WERI-Rb-1 (cell line): ENCODE data around the gene SCLY.

Experiments
- DNase-seq: peaks from one replicate; pipeline ENCODE4 v3.0.0-alpha.2; 2020
- H3K27ac ChIP-seq: fragments of 250-450 bp; sonication (Bioruptor Pico); 2 replicates; pipeline ENCODE4 v1.5.1; 2020; ENCODE audit warnings: mild to moderate bottlenecking, moderate library complexity
- H3K27me3 ChIP-seq: fragments of 250-450 bp; sonication (Bioruptor Pico); 2 replicates; pipeline ENCODE4 v1.5.1; 2021; ENCODE audit warnings: mild to moderate bottlenecking, low read depth, moderate library complexity; ENCODE audit not compliant: insufficient read depth, severe bottlenecking
- H3K36me3 ChIP-seq: fragments of 250-450 bp; sonication (Bioruptor Pico); 2 replicates; pipeline ENCODE4 v1.5.1; 2020; ENCODE audit warnings: mild to moderate bottlenecking, moderate library complexity
- H3K4me3 ChIP-seq: 2 replicates; pipeline ENCODE4 v1.5.1; 2011; ENCODE audit warnings: low read depth, mild to moderate bottlenecking, control low read depth, low read length
- H3K9me3 ChIP-seq: fragments of 250-450 bp; sonication (Bioruptor Pico); 2 replicates; pipeline ENCODE4 v1.5.1; 2021; ENCODE audit warnings: mild to moderate bottlenecking, moderate library complexity; ENCODE audit not compliant: severe bottlenecking
- TF ChIP-seq, protein P1 (sequence below): IDR thresholded peaks from 2 replicates; pipeline ENCODE4 v1.5.1; 2011; ENCODE audit warnings: low read depth, mild to moderate bottlenecking, control low read depth, inconsistent platforms, low read length

SCLY gene

DNA sequence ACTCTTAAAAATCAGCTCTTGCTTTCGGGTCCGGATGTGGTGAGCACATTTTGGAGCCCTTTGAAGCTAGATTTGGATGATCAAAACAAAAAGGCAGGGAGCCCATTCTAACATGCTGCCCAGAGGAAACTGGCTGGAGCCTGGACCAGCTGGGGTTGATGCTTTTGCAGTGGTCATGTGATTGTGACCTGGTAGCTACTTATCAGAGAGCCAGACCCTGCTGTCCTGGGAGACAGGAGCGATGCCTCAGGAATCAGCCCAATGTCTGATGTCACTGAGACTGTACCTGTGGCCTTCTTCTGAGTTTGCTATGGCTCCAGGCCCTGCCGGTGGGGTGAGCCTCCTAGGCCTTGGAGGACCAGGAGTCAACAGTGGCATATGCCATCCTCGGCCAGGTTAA is 18.7 kb upstream of the SCLY start:
- no peak overlapping the region for H3K27ac ChIP-seq
- no peak overlapping the region for H3K4me3 ChIP-seq
- TF ChIP-seq, protein P1, sequence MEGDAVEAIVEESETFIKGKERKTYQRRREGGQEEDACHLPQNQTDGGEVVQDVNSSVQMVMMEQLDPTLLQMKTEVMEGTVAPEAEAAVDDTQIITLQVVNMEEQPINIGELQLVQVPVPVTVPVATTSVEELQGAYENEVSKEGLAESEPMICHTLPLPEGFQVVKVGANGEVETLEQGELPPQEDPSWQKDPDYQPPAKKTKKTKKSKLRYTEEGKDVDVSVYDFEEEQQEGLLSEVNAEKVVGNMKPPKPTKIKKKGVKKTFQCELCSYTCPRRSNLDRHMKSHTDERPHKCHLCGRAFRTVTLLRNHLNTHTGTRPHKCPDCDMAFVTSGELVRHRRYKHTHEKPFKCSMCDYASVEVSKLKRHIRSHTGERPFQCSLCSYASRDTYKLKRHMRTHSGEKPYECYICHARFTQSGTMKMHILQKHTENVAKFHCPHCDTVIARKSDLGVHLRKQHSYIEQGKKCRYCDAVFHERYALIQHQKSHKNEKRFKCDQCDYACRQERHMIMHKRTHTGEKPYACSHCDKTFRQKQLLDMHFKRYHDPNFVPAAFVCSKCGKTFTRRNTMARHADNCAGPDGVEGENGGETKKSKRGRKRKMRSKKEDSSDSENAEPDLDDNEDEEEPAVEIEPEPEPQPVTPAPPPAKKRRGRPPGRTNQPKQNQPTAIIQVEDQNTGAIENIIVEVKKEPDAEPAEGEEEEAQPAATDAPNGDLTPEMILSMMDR = no peak
- H3K9me3 ChIP-seq = no peaks in the 10 kb centered on the region
- no peak for DNase-seq
- no peaks in the 10 kb centered on the region for H3K27me3 ChIP-seq
- peaks cover 8% of the 10 kb centered on the region for H3K36me3 ChIP-seq

DNA sequence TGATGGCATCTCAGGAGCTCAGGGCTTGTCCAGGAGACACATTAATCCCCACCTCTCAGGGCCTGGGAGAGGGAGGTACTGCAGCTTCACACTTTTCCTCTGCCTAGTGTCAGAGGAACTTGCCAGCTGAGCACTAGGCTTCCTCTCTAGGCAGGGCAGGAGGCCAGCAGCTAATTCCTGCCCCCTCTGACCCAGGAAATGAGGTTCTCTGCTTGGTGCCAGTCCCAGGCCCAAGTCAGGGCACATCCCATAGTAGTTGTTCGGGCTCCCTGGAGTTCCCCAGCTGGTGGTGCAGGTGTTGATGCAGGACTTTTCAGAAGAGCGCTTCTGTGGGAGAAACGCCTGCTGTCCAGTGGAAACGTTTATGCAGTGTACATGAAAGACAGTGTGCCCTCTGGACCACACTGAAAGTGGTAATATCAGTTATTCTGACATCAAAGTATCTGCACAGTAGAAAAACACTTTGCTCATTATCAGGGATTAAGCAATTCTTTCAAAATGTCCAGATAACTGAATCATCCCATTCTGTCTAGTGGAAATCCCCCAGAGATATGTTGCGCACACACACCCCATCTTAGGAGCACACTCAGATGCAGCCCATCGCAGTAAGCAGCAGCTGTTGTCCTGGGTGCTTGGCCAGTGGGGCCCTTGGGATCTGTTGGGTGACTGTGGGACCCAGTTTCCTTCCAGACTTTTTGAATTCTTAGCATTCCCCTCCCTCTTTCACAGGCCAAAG is 17.8 kb upstream of the SCLY start:
- Histone ChIP-seq H3K27me3 (no peaks in the 10 kb centered on the region), H3K27ac (no peak overlapping the region), H3K4me3 (no peak overlapping the region), H3K9me3 (no peaks in the 10 kb centered on the region), H3K36me3 (peaks cover 5% of the 10 kb centered on the region)
- TF ChIP-seq, protein P1 = no peak
- no peak for DNase-seq

DNA sequence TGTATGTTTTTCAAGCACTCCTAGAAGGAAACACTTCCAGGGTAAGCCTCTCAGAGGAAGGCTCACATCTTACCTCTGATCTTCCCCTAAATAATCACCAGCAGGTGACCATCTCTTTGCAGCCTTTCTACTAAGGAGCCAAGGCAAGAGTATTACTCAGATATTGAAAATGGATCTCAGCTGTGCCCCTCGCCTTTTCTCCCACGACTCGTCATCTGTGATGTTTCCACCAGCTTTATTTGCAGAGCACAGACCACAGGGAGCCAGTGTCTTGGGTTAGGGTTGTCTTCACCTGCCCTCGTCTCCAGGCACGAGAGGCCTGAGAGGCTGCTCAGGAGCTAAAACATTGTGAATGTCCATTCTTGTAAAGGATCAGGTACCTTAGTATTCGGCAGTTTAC is 16.9 kb upstream of the SCLY start:
- H3K27ac ChIP-seq = no peak overlapping the region
- H3K27me3 ChIP-seq = no peaks in the 10 kb centered on the region
- H3K36me3 ChIP-seq = no peaks in the 10 kb centered on the region; the same call in none of the 2 replicates
- TF ChIP-seq, protein P1 = no peak
- no peak for DNase-seq
- peaks cover under 1% of the 10 kb centered on the region for H3K9me3 ChIP-seq
- no peak overlapping the region for H3K4me3 ChIP-seq

DNA sequence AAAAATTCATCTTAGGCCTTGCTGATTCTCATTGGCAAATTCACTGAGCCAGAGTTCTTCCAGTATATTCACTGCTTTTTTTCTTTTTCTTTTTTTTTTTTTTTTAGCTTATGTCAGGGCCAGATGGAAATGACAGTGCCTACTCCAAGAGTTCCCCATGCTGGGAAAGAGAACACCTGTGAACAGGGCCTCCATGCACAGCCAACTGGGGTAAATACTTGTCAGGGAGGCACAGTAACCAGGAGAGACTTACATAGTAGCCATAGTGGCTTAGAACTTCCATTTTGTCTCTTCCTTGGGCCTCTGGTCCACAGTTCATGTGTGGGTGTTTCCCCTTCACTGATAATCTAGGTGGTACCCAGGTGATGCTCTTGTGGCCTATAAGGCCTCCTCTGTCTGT is 15.2 kb upstream of the SCLY start:
- Histone ChIP-seq H3K27ac (no peak overlapping the region), H3K4me3 (no peak overlapping the region), H3K9me3 (peaks cover 3% of the 10 kb centered on the region), H3K27me3 (no peaks in the 10 kb centered on the region), H3K36me3 (no peaks in the 10 kb centered on the region; the same call in none of the 2 replicates)
- TF ChIP-seq, protein P1 = no peak
- DNase-seq = no peak

DNA sequence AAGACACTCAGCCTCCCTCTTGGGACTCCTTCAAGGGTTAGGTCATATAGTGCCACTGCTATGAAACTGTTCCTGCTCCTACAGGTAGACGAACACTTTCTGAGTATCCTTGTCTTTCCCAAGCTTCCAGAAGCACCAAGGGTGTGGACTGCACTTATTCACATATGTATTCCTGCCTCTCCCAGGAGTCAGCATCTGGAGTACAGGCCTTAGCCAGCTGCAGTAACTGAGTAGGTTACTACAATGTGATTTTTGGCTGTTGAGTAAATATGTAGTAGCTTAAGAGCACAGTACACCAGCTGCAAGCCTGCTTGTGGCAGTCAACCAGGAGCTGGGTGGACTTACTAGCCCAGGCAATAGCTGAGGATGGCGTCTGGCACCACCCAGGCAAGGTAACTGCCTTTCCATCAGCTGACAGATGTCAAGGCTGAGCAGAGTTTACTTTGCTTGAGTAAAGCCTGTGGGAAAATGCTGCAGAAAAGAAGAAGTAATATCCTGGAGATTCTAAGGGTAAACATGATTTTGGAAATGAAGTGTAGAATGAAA is 14.0 kb upstream of the SCLY start:
- no peak overlapping the region for H3K4me3 ChIP-seq
- no peak for DNase-seq
- H3K27ac ChIP-seq = no peak overlapping the region
- H3K36me3 ChIP-seq = no peaks in the 10 kb centered on the region; the same call in 1 of the 2 replicates
- TF ChIP-seq, protein P1 = no peak
- H3K9me3 ChIP-seq = peaks cover 3% of the 10 kb centered on the region
- H3K27me3 ChIP-seq = no peaks in the 10 kb centered on the region
